Activated CD8-positive, alpha-beta memory T cell treated with anti-CD3 and anti-CD28 coated beads for 48 hours (primary cell): ENCODE results near the gene ZFP30.

Source experiments
- DNase-seq, 3 experiments: peaks; one replicate each; pipeline ENCODE4 v3.0.0-alpha.2; 2020; ENCODE audit warnings: low read depth in 2 of 3, low spot score in 2 of 3

ZFP30 gene

GRCh38 chr19:37564624-37565369, 90.5 kb downstream of the ZFP30 start:
- DNase-seq, result no peak
